ENCODE results near the gene ZBTB16.

The ZBTB16 gene

DNA sequence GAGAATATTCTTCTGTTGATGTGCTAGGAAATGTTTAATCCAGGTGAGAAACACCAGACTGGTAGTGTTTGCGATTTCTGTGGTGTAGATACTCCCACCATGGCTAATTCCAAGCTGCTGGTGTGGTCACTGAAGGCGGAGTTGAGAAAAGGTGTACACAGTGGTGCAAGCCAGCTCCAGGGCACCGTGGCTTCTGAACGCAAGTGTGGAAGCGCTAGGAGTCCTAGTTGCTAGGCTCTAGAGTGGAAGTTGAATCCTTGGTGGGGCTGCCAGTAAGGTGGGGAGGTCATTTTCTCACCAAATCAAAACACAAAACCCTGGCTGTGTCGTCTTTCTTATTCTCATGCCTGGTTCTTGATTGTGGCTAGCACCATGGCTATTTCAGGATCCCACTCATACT, 61.6 kb downstream of the ZBTB16 start:
- DNase-seq (ENCODE audit: low spot score): no peak
- TF ChIP-seq, protein P1, sequence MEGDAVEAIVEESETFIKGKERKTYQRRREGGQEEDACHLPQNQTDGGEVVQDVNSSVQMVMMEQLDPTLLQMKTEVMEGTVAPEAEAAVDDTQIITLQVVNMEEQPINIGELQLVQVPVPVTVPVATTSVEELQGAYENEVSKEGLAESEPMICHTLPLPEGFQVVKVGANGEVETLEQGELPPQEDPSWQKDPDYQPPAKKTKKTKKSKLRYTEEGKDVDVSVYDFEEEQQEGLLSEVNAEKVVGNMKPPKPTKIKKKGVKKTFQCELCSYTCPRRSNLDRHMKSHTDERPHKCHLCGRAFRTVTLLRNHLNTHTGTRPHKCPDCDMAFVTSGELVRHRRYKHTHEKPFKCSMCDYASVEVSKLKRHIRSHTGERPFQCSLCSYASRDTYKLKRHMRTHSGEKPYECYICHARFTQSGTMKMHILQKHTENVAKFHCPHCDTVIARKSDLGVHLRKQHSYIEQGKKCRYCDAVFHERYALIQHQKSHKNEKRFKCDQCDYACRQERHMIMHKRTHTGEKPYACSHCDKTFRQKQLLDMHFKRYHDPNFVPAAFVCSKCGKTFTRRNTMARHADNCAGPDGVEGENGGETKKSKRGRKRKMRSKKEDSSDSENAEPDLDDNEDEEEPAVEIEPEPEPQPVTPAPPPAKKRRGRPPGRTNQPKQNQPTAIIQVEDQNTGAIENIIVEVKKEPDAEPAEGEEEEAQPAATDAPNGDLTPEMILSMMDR (IDR thresholded peaks at IDR 0.05; ENCODE audit: extremely low read depth, insufficient read depth, missing control alignments): no peak
- in situ Hi-C loops (cut with MboI; ENCODE audit: low pct_unique_long_range_greater_than_20kb, low sequenced_read_pairs, unreplicated experiment): no loop called here

DNA sequence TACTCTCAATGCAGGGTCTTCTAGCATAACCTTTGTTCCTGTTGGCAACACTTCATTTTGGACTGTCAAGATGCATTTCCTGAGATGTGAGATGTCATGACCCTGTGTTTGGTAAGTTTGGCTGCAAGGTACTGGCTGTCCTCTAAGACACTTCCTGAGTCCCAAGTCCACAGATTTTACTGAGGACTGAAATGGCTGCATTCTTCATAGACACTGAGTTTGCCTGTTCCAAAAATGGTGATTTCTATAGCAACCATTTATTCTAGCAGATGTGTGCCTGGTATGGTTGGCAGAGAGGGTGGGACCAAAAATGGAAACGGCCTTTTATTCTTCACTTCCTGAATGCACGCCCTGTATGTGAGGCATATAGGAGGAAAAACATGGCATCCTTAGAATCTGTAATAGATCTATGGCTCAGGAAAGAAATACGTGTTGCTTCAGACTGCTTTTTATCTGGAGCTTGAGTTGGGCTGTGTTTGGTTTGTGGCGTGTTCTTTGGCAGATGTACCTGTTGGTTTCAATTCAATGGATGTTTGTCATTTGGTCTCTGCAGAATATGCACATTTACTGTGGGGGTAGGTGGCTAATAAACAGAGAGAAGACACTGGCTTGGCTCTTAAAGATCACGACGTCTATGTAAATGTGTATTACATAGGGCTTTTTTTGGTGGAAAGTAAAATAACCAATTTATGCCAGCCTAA, 62.4 kb downstream of the ZBTB16 start:
- DNase-seq (ENCODE audit: low spot score): no peak
- TF ChIP-seq, protein P1 (IDR thresholded peaks at IDR 0.05; ENCODE audit: extremely low read depth, insufficient read depth, missing control alignments): no peak
- in situ Hi-C loops (cut with MboI; ENCODE audit: low pct_unique_long_range_greater_than_20kb, low sequenced_read_pairs, unreplicated experiment): no loop called here

DNA sequence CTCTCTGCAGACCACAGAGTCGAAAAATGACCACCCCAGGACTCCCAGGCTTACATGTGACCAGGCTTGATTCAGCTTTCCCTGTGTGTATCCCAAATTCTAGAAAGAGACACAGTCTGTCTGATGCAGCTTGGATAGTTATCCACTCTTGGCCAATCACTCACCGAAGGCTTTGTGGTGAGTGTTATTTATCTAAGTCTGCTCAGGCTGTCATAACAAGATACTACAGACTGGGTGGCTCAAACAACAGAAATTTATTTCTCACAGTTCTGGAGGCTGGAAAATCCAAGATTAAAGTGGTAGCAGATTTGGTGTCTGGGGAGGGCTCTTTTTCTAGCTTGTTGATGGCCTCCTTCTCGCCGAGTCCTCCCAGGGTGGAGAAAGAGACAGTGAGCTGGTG, 63.2 kb downstream of the ZBTB16 start:
- DNase-seq (ENCODE audit: low spot score): no peak
- in situ Hi-C loops (cut with MboI; ENCODE audit: low pct_unique_long_range_greater_than_20kb, low sequenced_read_pairs, unreplicated experiment): no loop called here
- TF ChIP-seq, protein P1 (IDR thresholded peaks at IDR 0.05; ENCODE audit: extremely low read depth, insufficient read depth, missing control alignments): no peak

DNA sequence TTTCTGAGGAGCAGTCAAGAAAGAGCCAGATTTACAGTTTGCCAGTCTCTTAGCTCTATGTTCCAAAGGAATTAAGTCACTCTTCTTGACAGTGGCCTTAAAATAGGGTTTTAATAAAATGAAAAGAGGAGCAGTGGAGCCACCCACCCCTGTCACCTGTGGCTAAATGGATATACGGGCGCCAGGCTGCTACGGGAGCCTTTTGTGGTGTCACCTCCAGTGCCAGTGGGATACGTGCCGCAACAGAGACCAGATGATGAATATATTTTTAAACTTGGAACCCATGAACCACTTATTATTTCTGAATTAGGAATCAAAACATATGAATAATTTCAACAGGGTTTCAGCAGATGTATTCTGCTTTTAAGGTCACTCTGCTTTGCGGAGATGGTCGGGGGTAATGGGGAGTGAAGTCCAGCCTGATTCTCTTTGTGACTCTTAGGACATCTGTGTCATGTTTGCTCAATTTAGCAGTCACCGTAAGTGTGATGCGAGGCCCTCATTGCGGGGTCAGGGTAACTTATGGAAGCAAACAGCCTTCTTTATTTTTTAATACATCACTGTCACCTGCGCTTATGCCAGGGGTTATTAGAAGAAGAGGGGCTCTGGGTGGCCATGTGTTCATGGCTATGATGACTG, 64.3 kb downstream of the ZBTB16 start:
- in situ Hi-C loops (cut with MboI; ENCODE audit: low pct_unique_long_range_greater_than_20kb, low sequenced_read_pairs, unreplicated experiment): no loop called here
- TF ChIP-seq, protein P1 (IDR thresholded peaks at IDR 0.05; ENCODE audit: extremely low read depth, insufficient read depth, missing control alignments): no peak
- DNase-seq (ENCODE audit: low spot score): no peak

DNA sequence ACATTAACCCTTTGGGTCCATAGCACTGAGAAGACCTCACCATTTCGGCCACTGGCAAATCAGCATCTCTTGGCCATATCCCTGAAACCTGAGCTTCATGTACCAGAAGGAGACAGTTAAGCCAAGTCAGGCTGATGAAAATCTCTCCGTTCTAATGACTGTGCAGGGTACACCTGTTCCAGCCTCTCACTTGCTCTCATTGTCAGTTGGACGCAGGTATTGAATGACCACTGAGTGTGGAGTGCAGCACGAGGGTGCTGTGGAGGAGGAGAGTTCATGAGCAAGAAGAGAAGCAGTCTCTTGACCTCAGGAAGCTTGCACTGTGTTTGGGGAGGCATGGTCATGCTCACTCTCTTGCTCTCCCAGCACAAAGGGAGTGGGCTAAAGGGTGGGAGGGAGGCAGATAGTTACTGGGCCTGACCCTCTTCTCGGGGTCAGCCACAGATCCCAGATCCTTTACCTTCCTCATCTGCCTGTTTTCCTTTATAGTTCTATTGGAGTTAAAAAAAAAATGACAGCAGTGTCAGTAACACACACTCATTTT, 65.2 kb downstream of the ZBTB16 start:
- in situ Hi-C loops (cut with MboI; ENCODE audit: low pct_unique_long_range_greater_than_20kb, low sequenced_read_pairs, unreplicated experiment): no loop called here
- TF ChIP-seq, protein P1 (IDR thresholded peaks at IDR 0.05; ENCODE audit: extremely low read depth, insufficient read depth, missing control alignments): no peak
- no peak for DNase-seq (ENCODE audit: low spot score)

DNA sequence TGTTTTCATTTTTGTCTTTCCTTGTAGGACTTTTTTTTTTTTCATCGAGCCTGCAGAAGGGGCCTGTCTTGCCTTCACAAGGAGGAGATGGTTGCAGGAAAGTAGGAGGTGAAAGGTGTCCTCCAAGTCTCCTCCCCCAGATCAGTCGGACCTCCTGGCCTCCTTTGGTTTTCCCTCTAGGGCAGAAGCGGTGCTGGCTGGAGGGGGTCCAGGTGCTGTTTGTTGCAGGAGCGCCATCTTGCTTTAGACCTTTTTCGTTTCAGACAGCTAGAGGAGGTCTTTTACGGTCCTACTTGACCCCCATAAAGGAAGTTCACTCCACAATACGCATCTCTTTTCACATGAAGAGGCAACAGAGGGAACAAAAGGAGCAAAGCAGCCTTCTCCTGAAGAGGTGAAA, 66.0 kb downstream of the ZBTB16 start:
- DNase-seq (ENCODE audit: low spot score): no peak
- TF ChIP-seq, protein P1 (IDR thresholded peaks at IDR 0.05; ENCODE audit: extremely low read depth, insufficient read depth, missing control alignments): no peak
- in situ Hi-C loops (cut with MboI; ENCODE audit: low pct_unique_long_range_greater_than_20kb, low sequenced_read_pairs, unreplicated experiment): no loop called here
